ENCODE results near the gene ATP6V0A1. TPM values are rescaled to one million over a fixed set of nuclear protein-coding genes. Genes with fewer than 3 reads are reported as not detected.

The ATP6V0A1 gene
- total and polyA plus RNA-seq, 2 donors (not counting 3 experiments of a cell fraction or from before 2014, with no cell fraction given): 37.3 to 49.2 TPM

GRCh38 chr17:42436391-42436790 is 22.3 kb upstream of the ATP6V0A1 start:
- H3K79me2 ChIP-seq (ENCODE audit: control insufficient read depth, insufficient read depth, low read length): no peaks in the 10 kb centered on the region
- peak overlapping the region; percentile 68 for H3K27ac ChIP-seq (ENCODE audit: insufficient read depth, low read depth, low read length)
- dilution Hi-C loops (cut with MboI; ENCODE audit: extremely low pct_ligation_motif_present, low sequenced_read_pairs) (no loop called here), intact Hi-C loops (cut with micrococcal nuclease) (no loop called here)
- H3K4me3 ChIP-seq (replicated peaks in 1 of 3; ENCODE audit: insufficient read depth in 1 of 3, low read depth in 1 of 3, low read length in 3 of 3): no peak overlapping the region
- no peaks in the 10 kb centered on the region for H3K27me3 ChIP-seq (ENCODE audit: control insufficient read depth in 2 of 2, insufficient read depth in 2 of 2, low read length in 2 of 2)
- H3K9me1 ChIP-seq (replicated peaks; ENCODE audit: control insufficient read depth, extremely low read depth, insufficient read depth, low read length): no peaks in the 10 kb centered on the region
- BruUV-seq (replicated peaks): no TSS peak
- POLR2A ChIA-PET: no interaction called here
- peak overlapping the region; percentile 13 for H3K4me2 ChIP-seq (ENCODE audit: insufficient read depth, low read length)
- FAIRE-seq (peak; percentile 66), DNase-seq (ENCODE audit: low read depth, low spot score) (peak; percentile 98)
- H3K36me3 ChIP-seq (ENCODE audit: control insufficient read depth in 2 of 2, extremely low read depth in 1 of 2, insufficient read depth in 2 of 2, low read length in 2 of 2): no peaks in the 10 kb centered on the region
- TF ChIP-seq POLR2A (IDR thresholded peaks at IDR 0.05; ENCODE audit: low read depth, low read length) (no peak), MAX (IDR thresholded peaks at IDR 0.05; ENCODE audit: insufficient read depth, insufficient read length) (no peak), EZH2 (IDR thresholded peaks at IDR 0.05; ENCODE audit: borderline replicate concordance, low read depth, low read length, severe bottlenecking) (no peak), POLR2AphosphoS5 (IDR thresholded peaks at IDR 0.05; ENCODE audit: insufficient read depth, low read depth, low read length) (no peak), FOS (IDR thresholded peaks at IDR 0.05; ENCODE audit: borderline replicate concordance, insufficient read depth, low read length) (peak; percentile 70), CTCF (IDR thresholded peaks at IDR 0.05; ENCODE audit: extremely low read depth in 1 of 2, insufficient read depth in 1 of 2, low read depth in 1 of 2, low read length in 2 of 2) (no peak), MYC (IDR thresholded peaks at IDR 0.05; ENCODE audit: low read depth, low read length) (no peak), JUN (IDR thresholded peaks at IDR 0.05; ENCODE audit: borderline replicate concordance, insufficient read depth, insufficient read length, low read depth) (peak; percentile 90), GATA2 (IDR thresholded peaks at IDR 0.05; ENCODE audit: insufficient read depth, insufficient read length, low read depth, low read length) (no peak)
- no peaks in the 10 kb centered on the region for H3K9me3 ChIP-seq (replicated peaks; ENCODE audit: control insufficient read depth, insufficient read depth, low read length)
- peaks cover 8% of the 10 kb centered on the region for H3K4me1 ChIP-seq (ENCODE audit: control insufficient read depth, extremely low read depth, insufficient read depth, low read length)
- no peaks in the 10 kb centered on the region for H4K20me1 ChIP-seq (replicated peaks; ENCODE audit: control insufficient read depth, extremely low read depth, insufficient read depth, low read length)
- CTCF ChIA-PET: interaction anchor here (0.8 to 3.3 kb wide), 5 partner anchors 8 to 81 kb away, joined by 3 to 14 read pairs (median 3); no protein-coding TSS in a partner anchor
- H3K9ac ChIP-seq (replicated peaks; ENCODE audit: extremely low read depth, insufficient read depth, low read length): no peak overlapping the region
- H2AFZ ChIP-seq (ENCODE audit: low read depth, low read length): peak overlapping the region; percentile 82

Data from endothelial cell of umbilical vein (primary cell).